Measurements from ENCODE around the gene ZNF438. TPM values are rescaled to one million over a fixed set of nuclear protein-coding genes. Genes with fewer than 3 reads are reported as not detected.

ZNF438 gene
- total and polyA plus RNA-seq, 11 donors: 9.0 to 14.7 (median 13.2) TPM

DNA sequence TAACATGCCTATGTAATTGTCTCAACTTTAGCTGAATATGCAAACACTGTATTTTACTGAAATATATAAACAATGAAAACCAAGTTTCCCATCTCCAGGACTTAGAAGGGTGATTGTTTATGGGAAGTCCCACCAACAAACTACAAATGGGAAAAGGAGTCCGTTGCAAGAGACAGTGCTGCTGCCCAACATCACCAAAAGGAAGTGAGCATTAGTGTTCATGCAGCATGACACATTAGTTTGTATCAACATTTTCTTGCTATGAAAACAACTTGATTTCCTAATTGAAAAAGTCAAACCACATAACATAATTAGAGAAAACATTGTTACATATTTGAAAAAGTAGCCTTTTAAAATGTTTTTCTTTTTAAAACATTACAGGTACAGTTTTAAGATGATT, 138.5 kb downstream of the ZNF438 start:
- no peak overlapping the region for H3K27ac ChIP-seq
- no peak for TF ChIP-seq POLR2A (IDR thresholded peaks at IDR 0.05)
- TF ChIP-seq, protein P1, sequence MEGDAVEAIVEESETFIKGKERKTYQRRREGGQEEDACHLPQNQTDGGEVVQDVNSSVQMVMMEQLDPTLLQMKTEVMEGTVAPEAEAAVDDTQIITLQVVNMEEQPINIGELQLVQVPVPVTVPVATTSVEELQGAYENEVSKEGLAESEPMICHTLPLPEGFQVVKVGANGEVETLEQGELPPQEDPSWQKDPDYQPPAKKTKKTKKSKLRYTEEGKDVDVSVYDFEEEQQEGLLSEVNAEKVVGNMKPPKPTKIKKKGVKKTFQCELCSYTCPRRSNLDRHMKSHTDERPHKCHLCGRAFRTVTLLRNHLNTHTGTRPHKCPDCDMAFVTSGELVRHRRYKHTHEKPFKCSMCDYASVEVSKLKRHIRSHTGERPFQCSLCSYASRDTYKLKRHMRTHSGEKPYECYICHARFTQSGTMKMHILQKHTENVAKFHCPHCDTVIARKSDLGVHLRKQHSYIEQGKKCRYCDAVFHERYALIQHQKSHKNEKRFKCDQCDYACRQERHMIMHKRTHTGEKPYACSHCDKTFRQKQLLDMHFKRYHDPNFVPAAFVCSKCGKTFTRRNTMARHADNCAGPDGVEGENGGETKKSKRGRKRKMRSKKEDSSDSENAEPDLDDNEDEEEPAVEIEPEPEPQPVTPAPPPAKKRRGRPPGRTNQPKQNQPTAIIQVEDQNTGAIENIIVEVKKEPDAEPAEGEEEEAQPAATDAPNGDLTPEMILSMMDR (IDR thresholded peaks at IDR 0.05): no peak
- no peak overlapping the region for H3K4me3 ChIP-seq
- H3K36me3 ChIP-seq: no peaks in the 10 kb centered on the region
- no peaks in the 10 kb centered on the region for H3K27me3 ChIP-seq
- 65 to 83% (median 74%) methylated on average over 1 of the region's 1 CpG for WGBS, 4 donors
- ATAC-seq (no peak), DNase-seq (no peak)
- intact Hi-C loops (cut with DNase I): loop anchor here in 1 of 10 donors (5.0 kb wide), 1 partner anchor 71 kb away; no protein-coding TSS in a partner anchor
- H3K4me1 ChIP-seq: peaks cover 0 to 4% (median 0%) of the 10 kb centered on the region in 12 donors
- H3K9me3 ChIP-seq: no peaks in the 10 kb centered on the region

DNA sequence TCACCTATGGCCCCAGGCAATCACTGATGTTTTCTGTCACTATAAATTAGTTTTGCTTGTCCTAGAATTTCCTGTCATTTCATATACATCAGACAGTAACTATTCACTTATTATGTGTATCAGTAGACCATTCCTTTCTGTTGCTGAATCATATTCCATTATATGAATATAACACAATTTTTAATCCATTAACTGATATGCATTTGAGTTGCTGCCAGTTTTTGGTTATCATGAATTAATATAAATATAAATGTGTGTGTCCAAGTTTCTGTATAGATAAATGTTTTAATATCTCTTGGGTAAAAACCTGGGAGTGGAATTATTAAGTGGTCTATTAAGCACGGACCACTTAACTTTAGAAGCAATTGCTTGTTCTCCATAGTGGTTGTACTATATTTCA, 143.8 kb downstream of the ZNF438 start:
- WGBS, 4 donors: 97 to 100% (median 99%) methylated on average over 1 of the region's 1 CpG
- no peak for DNase-seq
- no peaks in the 10 kb centered on the region for H3K36me3 ChIP-seq
- no peaks in the 10 kb centered on the region for H3K9me3 ChIP-seq
- H3K4me1 ChIP-seq: peaks cover 0 to 21% (median 0%) of the 10 kb centered on the region in 12 donors
- no peak for ATAC-seq
- no peak for TF ChIP-seq POLR2A (IDR thresholded peaks at IDR 0.05)
- TF ChIP-seq, protein P1 (IDR thresholded peaks at IDR 0.05): no peak
- intact Hi-C loops (cut with DNase I): no loop called here
- no peak overlapping the region for H3K27ac ChIP-seq
- no peak overlapping the region for H3K4me3 ChIP-seq
- H3K27me3 ChIP-seq: no peaks in the 10 kb centered on the region

DNA sequence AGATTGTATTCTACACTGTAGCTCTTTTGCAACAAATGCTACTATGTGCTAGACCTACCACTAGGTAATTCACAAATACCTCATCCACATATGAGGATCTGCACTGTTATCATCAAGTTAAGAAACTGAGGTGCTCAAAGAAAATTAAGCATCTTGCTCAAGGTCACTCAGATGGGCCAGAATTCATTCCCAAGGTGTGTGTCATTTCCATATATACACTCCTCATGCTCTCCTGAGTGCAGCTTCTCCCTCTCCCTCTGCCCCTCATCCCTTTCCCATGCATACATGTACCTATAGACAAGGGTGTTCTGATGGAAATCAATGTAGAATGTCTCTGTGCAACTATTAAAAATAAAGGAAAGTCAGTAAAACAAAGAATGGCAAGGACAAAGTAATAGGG, 146.2 kb downstream of the ZNF438 start:
- Histone ChIP-seq H3K9me3 (no peaks in the 10 kb centered on the region), H3K4me1 (peaks cover 0 to 21% (median 0%) of the 10 kb centered on the region in 12 donors), H3K36me3 (no peaks in the 10 kb centered on the region), H3K27me3 (no peaks in the 10 kb centered on the region), H3K27ac (no peak overlapping the region), H3K4me3 (no peak overlapping the region)
- intact Hi-C loops (cut with DNase I): no loop called here
- DNase-seq (no peak), ATAC-seq (no peak)
- TF ChIP-seq, protein P1 (IDR thresholded peaks at IDR 0.05): no peak
- TF ChIP-seq POLR2A (IDR thresholded peaks at IDR 0.05): no peak

DNA sequence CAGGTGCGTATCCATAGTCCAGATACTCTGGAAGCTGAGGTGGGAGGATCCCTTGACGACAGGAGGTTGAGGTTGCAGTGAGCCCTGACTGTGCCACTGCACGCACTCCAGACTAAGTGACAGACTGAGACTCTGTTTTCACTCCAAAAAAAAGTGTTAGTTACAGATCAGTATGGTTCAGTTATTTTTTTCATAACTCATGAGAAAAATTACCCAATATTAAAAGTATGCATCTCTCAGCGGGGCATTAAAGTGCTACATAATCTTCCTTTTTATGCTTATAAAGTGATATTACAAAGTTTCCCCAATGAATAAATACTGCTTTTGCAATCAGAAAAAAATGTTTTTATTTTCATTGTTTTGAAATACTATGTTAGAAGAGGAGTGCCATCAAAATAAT, 147.9 kb downstream of the ZNF438 start:
- no peak for TF ChIP-seq POLR2A (IDR thresholded peaks at IDR 0.05)
- TF ChIP-seq, protein P1 (IDR thresholded peaks at IDR 0.05): no peak
- DNase-seq: no peak
- Histone ChIP-seq H3K27me3 (no peaks in the 10 kb centered on the region), H3K9me3 (no peaks in the 10 kb centered on the region), H3K4me3 (no peak overlapping the region), H3K36me3 (no peaks in the 10 kb centered on the region), H3K4me1 (peaks cover 0 to 21% (median 0%) of the 10 kb centered on the region in 12 donors), H3K27ac (no peak overlapping the region)
- intact Hi-C loops (cut with DNase I): no loop called here
- WGBS, 4 donors: 67 to 75% (median 70%) methylated on average over 4 of the region's 4 CpGs
- no peak for ATAC-seq
